ENCODE data around the gene SLC7A9.
"Not testable (repeated sequence)": the region's sequence is repeated elsewhere in the genome, so short reads cannot be mapped to it uniquely, and the experiment has no call there.

SLC7A9 gene

GRCh38 chr19:32862173-32862572 is 7.4 kb downstream of the SLC7A9 start:
- Histone ChIP-seq H3K27ac (ENCODE audit: low read length) (no peak overlapping the region), H3K9me3 (ENCODE audit: control insufficient read depth in 1 of 2, low read length in 2 of 2) (no peaks in the 10 kb centered on the region), H3K4me3 (ENCODE audit: low read depth in 1 of 2, low read length in 2 of 2) (no peak overlapping the region), H3K4me1 (ENCODE audit: control insufficient read depth in 1 of 2, insufficient read depth in 2 of 2, low read length in 2 of 2) (no peaks in the 10 kb centered on the region), H3K27me3 (ENCODE audit: low read depth, low read length) (no peaks in the 10 kb centered on the region), H3K36me3 (ENCODE audit: control insufficient read depth in 1 of 2, insufficient read depth in 2 of 2, low read length in 2 of 2) (peaks cover 0 to 3% of the 10 kb centered on the region in 2 donors)

GRCh38 chr19:32861596-32861995 is 8.0 kb downstream of the SLC7A9 start:
- Histone ChIP-seq H3K27me3 (ENCODE audit: low read depth, low read length) (no peaks in the 10 kb centered on the region), H3K9me3 (ENCODE audit: control insufficient read depth in 1 of 2, low read length in 2 of 2) (no peaks in the 10 kb centered on the region), H3K27ac (ENCODE audit: low read length) (no peak overlapping the region), H3K4me1 (ENCODE audit: control insufficient read depth in 1 of 2, insufficient read depth in 2 of 2, low read length in 2 of 2) (no peaks in the 10 kb centered on the region), H3K36me3 (ENCODE audit: control insufficient read depth in 1 of 2, insufficient read depth in 2 of 2, low read length in 2 of 2) (peaks cover 0 to 3% of the 10 kb centered on the region in 2 donors), H3K4me3 (ENCODE audit: low read depth in 1 of 2, low read length in 2 of 2) (no peak overlapping the region)

GRCh38 chr19:32859591-32859990 is 10.0 kb downstream of the SLC7A9 start:
- no peaks in the 10 kb centered on the region for H3K4me1 ChIP-seq (ENCODE audit: control insufficient read depth in 1 of 2, insufficient read depth in 2 of 2, low read length in 2 of 2)
- H3K9me3 ChIP-seq (ENCODE audit: control insufficient read depth in 1 of 2, low read length in 2 of 2): no peaks in the 10 kb centered on the region
- H3K36me3 ChIP-seq (ENCODE audit: control insufficient read depth in 1 of 2, insufficient read depth in 2 of 2, low read length in 2 of 2): peaks cover 0 to 3% of the 10 kb centered on the region in 2 donors
- no peak overlapping the region for H3K4me3 ChIP-seq (ENCODE audit: low read depth in 1 of 2, low read length in 2 of 2)
- H3K27me3 ChIP-seq (ENCODE audit: low read depth, low read length): no peaks in the 10 kb centered on the region
- H3K27ac ChIP-seq (ENCODE audit: low read length): no peak overlapping the region

GRCh38 chr19:32858559-32858958 is 11.0 kb downstream of the SLC7A9 start:
- Histone ChIP-seq H3K4me3 (ENCODE audit: low read depth in 1 of 2, low read length in 2 of 2) (no peak overlapping the region), H3K27me3 (ENCODE audit: low read depth, low read length) (no peaks in the 10 kb centered on the region), H3K36me3 (ENCODE audit: control insufficient read depth in 1 of 2, insufficient read depth in 2 of 2, low read length in 2 of 2) (peaks cover 0 to 3% of the 10 kb centered on the region in 2 donors), H3K27ac (ENCODE audit: low read length) (no peak overlapping the region), H3K4me1 (ENCODE audit: control insufficient read depth in 1 of 2, insufficient read depth in 2 of 2, low read length in 2 of 2) (no peaks in the 10 kb centered on the region), H3K9me3 (ENCODE audit: control insufficient read depth in 1 of 2, low read length in 2 of 2) (no peaks in the 10 kb centered on the region)

GRCh38 chr19:32858155-32858554 is 11.4 kb downstream of the SLC7A9 start:
- no peak overlapping the region for H3K4me3 ChIP-seq (ENCODE audit: low read depth in 1 of 2, low read length in 2 of 2)

GRCh38 chr19:32857584-32857983 is 12.0 kb downstream of the SLC7A9 start:
- H3K4me3 ChIP-seq (ENCODE audit: low read depth in 1 of 2, low read length in 2 of 2): no peak overlapping the region
- no peaks in the 10 kb centered on the region for H3K4me1 ChIP-seq (ENCODE audit: control insufficient read depth in 1 of 2, insufficient read depth in 2 of 2, low read length in 2 of 2)
- no peaks in the 10 kb centered on the region for H3K9me3 ChIP-seq (ENCODE audit: control insufficient read depth in 1 of 2, low read length in 2 of 2)
- H3K36me3 ChIP-seq (ENCODE audit: control insufficient read depth in 1 of 2, insufficient read depth in 2 of 2, low read length in 2 of 2): peaks cover 0 to 3% of the 10 kb centered on the region in 2 donors
- H3K27ac ChIP-seq (ENCODE audit: low read length): no peak overlapping the region
- no peaks in the 10 kb centered on the region for H3K27me3 ChIP-seq (ENCODE audit: low read depth, low read length)

More at GRCh38 chr19:32858155-32858554, 11.4 kb downstream of the SLC7A9 start:
- H3K36me3 ChIP-seq (ENCODE audit: control insufficient read depth in 1 of 2, insufficient read depth in 2 of 2, low read length in 2 of 2): peaks cover 0 to 3% of the 10 kb centered on the region in 2 donors
- no peak overlapping the region for H3K27ac ChIP-seq (ENCODE audit: low read length)
- H3K4me1 ChIP-seq (ENCODE audit: control insufficient read depth in 1 of 2, insufficient read depth in 2 of 2, low read length in 2 of 2): no peaks in the 10 kb centered on the region
- no peaks in the 10 kb centered on the region for H3K27me3 ChIP-seq (ENCODE audit: low read depth, low read length)
- H3K9me3 ChIP-seq (ENCODE audit: control insufficient read depth in 1 of 2, low read length in 2 of 2): no peaks in the 10 kb centered on the region

- not testable (repeated sequence) for H3K9me3 ChIP-seq (ENCODE audit: control insufficient read depth in 1 of 2, low read length in 2 of 2); H3K27ac ChIP-seq (ENCODE audit: low read length); H3K4me3 ChIP-seq (ENCODE audit: low read depth in 1 of 2, low read length in 2 of 2); H3K4me1 ChIP-seq (ENCODE audit: control insufficient read depth in 1 of 2, insufficient read depth in 2 of 2, low read length in 2 of 2); H3K27me3 ChIP-seq (ENCODE audit: low read depth, low read length); H3K36me3 ChIP-seq (ENCODE audit: control insufficient read depth in 1 of 2, insufficient read depth in 2 of 2, low read length in 2 of 2)
Observed at GRCh38 chr19:32856818-32857217, 12.7 kb downstream of the SLC7A9 start.

- H3K4me1 ChIP-seq (ENCODE audit: control insufficient read depth in 1 of 2, insufficient read depth in 2 of 2, low read length in 2 of 2): no peaks in the 10 kb centered on the region
- H3K4me3 ChIP-seq (ENCODE audit: low read depth in 1 of 2, low read length in 2 of 2): no peak overlapping the region
- no peaks in the 10 kb centered on the region for H3K36me3 ChIP-seq (ENCODE audit: control insufficient read depth in 1 of 2, insufficient read depth in 2 of 2, low read length in 2 of 2)
- no peaks in the 10 kb centered on the region for H3K27me3 ChIP-seq (ENCODE audit: low read depth, low read length)
- H3K27ac ChIP-seq (ENCODE audit: low read length): no peak overlapping the region
- no peaks in the 10 kb centered on the region for H3K9me3 ChIP-seq (ENCODE audit: control insufficient read depth in 1 of 2, low read length in 2 of 2)
Observed at GRCh38 chr19:32852216-32852615, 17.4 kb downstream of the SLC7A9 start.

- H3K4me1 ChIP-seq (ENCODE audit: control insufficient read depth in 1 of 2, insufficient read depth in 2 of 2, low read length in 2 of 2); H3K27me3 ChIP-seq (ENCODE audit: low read depth, low read length); H3K4me3 ChIP-seq (ENCODE audit: low read depth in 1 of 2, low read length in 2 of 2); H3K27ac ChIP-seq (ENCODE audit: low read length); H3K9me3 ChIP-seq (ENCODE audit: control insufficient read depth in 1 of 2, low read length in 2 of 2); H3K36me3 ChIP-seq (ENCODE audit: control insufficient read depth in 1 of 2, insufficient read depth in 2 of 2, low read length in 2 of 2): not testable (repeated sequence)
Observed at GRCh38 chr19:32848035-32848434, 21.5 kb downstream of the SLC7A9 start.

GRCh38 chr19:32843716-32844245 is 25.8 kb downstream of the SLC7A9 start:
- Histone ChIP-seq H3K27ac (ENCODE audit: low read length) (no peak overlapping the region), H3K36me3 (ENCODE audit: control insufficient read depth in 1 of 2, insufficient read depth in 2 of 2, low read length in 2 of 2) (peaks cover 0 to 12% of the 10 kb centered on the region in 2 donors), H3K4me1 (ENCODE audit: control insufficient read depth in 1 of 2, insufficient read depth in 2 of 2, low read length in 2 of 2) (no peaks in the 10 kb centered on the region), H3K9me3 (ENCODE audit: control insufficient read depth in 1 of 2, low read length in 2 of 2) (peaks cover 6 to 19% of the 10 kb centered on the region in 2 donors), H3K4me3 (ENCODE audit: low read depth in 1 of 2, low read length in 2 of 2) (no peak overlapping the region), H3K27me3 (ENCODE audit: low read depth, low read length) (no peaks in the 10 kb centered on the region)

- Histone ChIP-seq H3K9me3 (ENCODE audit: control insufficient read depth in 1 of 2, low read length in 2 of 2) (peaks cover 6 to 19% of the 10 kb centered on the region in 2 donors), H3K27ac (ENCODE audit: low read length) (no peak overlapping the region), H3K4me3 (ENCODE audit: low read depth in 1 of 2, low read length in 2 of 2) (no peak overlapping the region), H3K27me3 (ENCODE audit: low read depth, low read length) (no peaks in the 10 kb centered on the region), H3K4me1 (ENCODE audit: control insufficient read depth in 1 of 2, insufficient read depth in 2 of 2, low read length in 2 of 2) (no peaks in the 10 kb centered on the region), H3K36me3 (ENCODE audit: control insufficient read depth in 1 of 2, insufficient read depth in 2 of 2, low read length in 2 of 2) (peaks cover 0 to 12% of the 10 kb centered on the region in 2 donors)
Observed at GRCh38 chr19:32842061-32842460, 27.5 kb downstream of the SLC7A9 start.

- Histone ChIP-seq H3K4me1 (ENCODE audit: control insufficient read depth in 1 of 2, insufficient read depth in 2 of 2, low read length in 2 of 2) (no peaks in the 10 kb centered on the region), H3K4me3 (ENCODE audit: low read depth in 1 of 2, low read length in 2 of 2) (no peak overlapping the region), H3K9me3 (ENCODE audit: control insufficient read depth in 1 of 2, low read length in 2 of 2) (peaks cover 6 to 19% of the 10 kb centered on the region in 2 donors), H3K27me3 (ENCODE audit: low read depth, low read length) (no peaks in the 10 kb centered on the region), H3K36me3 (ENCODE audit: control insufficient read depth in 1 of 2, insufficient read depth in 2 of 2, low read length in 2 of 2) (peaks cover 0 to 12% of the 10 kb centered on the region in 2 donors), H3K27ac (ENCODE audit: low read length) (no peak overlapping the region)
Observed at GRCh38 chr19:32837531-32837930, 32.0 kb downstream of the SLC7A9 start.
